ENCODE data around the gene PC.

GRCh38 chr11:66909181-66909580, 49.0 kb downstream of the PC start:
- TF ChIP-seq CTCF (IDR thresholded peaks at IDR 0.05) = no peak
- TF ChIP-seq POLR2A (IDR thresholded peaks at IDR 0.05) = no peak

All from body of pancreas (tissue), 4 donors.